HAP-1 (cell line): ENCODE data around the gene MATN1.

Experiments used
- DNase-seq, 2 experiments: peaks; one replicate each; pipeline ENCODE4 v3.0.0-alpha.2; 2016 to 2020; ENCODE audit warnings: low spot score in 2 of 2
- H3K27me3 ChIP-seq: fragments of 250-450 bp; sonication (Bioruptor Pico); 2 replicates; pipeline ENCODE4 v1.5.1; 2020; ENCODE audit warnings: low read depth, mild to moderate bottlenecking, moderate library complexity
- H3K36me3 ChIP-seq: fragments of 250-450 bp; sonication (Bioruptor Pico); replicated peaks from 2 replicates; pipeline ENCODE4 v1.5.1; 2020; ENCODE audit warnings: mild to moderate bottlenecking
- H3K4me1 ChIP-seq: fragments of 250-450 bp; sonication (Bioruptor Pico); 2 replicates; pipeline ENCODE4 v1.5.1; 2020; ENCODE audit warnings: mild to moderate bottlenecking
- H3K4me3 ChIP-seq: fragments of 250-450 bp; sonication (Bioruptor Pico); 2 replicates; pipeline ENCODE4 v1.5.1; 2020; ENCODE audit warnings: mild to moderate bottlenecking, moderate library complexity
- H3K9me3 ChIP-seq: fragments of 250-450 bp; sonication (Bioruptor Pico); 2 replicates; pipeline ENCODE4 v1.5.1; 2020; ENCODE audit warnings: mild to moderate bottlenecking, moderate library complexity
- in situ Hi-C: fragments of 300-500 bp; cut with MboI; formaldehyde crosslinking; loops from 3 replicates; pipeline ENCODE4 v1.14.3; 2020; ENCODE audit warnings: low sequenced_read_pairs, inconsistent platforms, mixed read lengths

Gene MATN1

GRCh38 chr1:30670240-30671060 is 52.9 kb downstream of the MATN1 start:
- Histone ChIP-seq H3K4me1 (no peaks in the 10 kb centered on the region; the same call in 1 of the 2 replicates), H3K36me3 (no peaks in the 10 kb centered on the region), H3K27me3 (no peaks in the 10 kb centered on the region), H3K4me3 (no peak overlapping the region), H3K9me3 (peaks cover 4% of the 10 kb centered on the region; the same call in 1 of the 2 replicates)
- no peak for DNase-seq
- in situ Hi-C loops, result no loop called here

DNA sequence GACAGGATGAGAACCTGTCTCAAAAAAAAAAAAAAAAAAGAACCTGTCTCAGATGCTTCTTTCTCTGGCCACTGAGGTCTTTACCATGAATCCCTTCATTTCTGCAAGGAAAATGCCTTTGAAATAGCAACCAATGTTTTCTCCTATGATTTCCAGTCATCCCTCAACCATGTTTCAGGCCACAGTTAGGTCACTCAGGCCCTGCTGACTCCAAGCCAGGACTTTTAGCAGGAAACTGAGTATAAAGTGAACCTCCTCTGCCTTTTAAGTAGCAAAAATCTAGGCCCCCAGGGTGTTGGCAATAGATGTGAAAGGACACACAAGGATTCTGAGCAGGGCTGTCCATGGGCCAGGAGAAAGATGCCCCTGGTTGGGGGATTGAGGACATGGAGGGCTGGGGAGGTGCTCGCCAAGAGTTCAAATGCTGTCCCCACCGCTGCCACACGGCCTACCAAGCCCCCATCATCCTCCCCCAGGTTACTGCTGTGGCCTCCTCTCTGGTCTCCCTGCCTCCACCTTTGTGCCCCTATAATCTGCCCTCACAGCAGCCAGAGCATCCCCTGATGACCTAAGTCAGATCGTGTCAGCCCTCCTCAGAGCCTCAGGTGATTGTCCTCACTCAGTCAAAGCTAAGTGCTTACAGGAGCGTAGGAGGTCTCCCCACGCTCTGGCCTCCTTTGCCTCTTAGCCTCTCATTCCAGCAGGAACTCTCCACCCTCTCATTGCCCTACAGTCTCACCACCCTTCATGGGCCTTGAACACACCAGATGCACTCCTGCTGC is 54.6 kb downstream of the MATN1 start:
- peaks cover 4% of the 10 kb centered on the region; the same call in 1 of the 2 replicates for H3K9me3 ChIP-seq
- in situ Hi-C loops, result no loop called here
- no peaks in the 10 kb centered on the region for H3K36me3 ChIP-seq
- no peaks in the 10 kb centered on the region for H3K27me3 ChIP-seq
- no peak for DNase-seq
- H3K4me3 ChIP-seq, result no peak overlapping the region
- no peaks in the 10 kb centered on the region; the same call in 1 of the 2 replicates for H3K4me1 ChIP-seq

- no peaks in the 10 kb centered on the region for H3K9me3 ChIP-seq
- no peaks in the 10 kb centered on the region; the same call in 1 of the 2 replicates for H3K4me1 ChIP-seq
- no peaks in the 10 kb centered on the region for H3K36me3 ChIP-seq
- DNase-seq, result peak in 1 of 2 experiments; percentile 18
- H3K4me3 ChIP-seq, result no peak overlapping the region
- no peaks in the 10 kb centered on the region for H3K27me3 ChIP-seq
- in situ Hi-C loops, result no loop called here
These were observed 55.4 kb downstream of the MATN1 start for GRCh38 chr1:30668024-30668423.

GRCh38 chr1:30666756-30667273 is 56.6 kb downstream of the MATN1 start:
- Histone ChIP-seq H3K36me3 (no peaks in the 10 kb centered on the region), H3K4me1 (no peaks in the 10 kb centered on the region; the same call in 1 of the 2 replicates), H3K9me3 (no peaks in the 10 kb centered on the region), H3K27me3 (no peaks in the 10 kb centered on the region), H3K4me3 (no peak overlapping the region)
- in situ Hi-C loops, result no loop called here
- DNase-seq, result peak in 1 of 2 experiments; percentile 6

DNA sequence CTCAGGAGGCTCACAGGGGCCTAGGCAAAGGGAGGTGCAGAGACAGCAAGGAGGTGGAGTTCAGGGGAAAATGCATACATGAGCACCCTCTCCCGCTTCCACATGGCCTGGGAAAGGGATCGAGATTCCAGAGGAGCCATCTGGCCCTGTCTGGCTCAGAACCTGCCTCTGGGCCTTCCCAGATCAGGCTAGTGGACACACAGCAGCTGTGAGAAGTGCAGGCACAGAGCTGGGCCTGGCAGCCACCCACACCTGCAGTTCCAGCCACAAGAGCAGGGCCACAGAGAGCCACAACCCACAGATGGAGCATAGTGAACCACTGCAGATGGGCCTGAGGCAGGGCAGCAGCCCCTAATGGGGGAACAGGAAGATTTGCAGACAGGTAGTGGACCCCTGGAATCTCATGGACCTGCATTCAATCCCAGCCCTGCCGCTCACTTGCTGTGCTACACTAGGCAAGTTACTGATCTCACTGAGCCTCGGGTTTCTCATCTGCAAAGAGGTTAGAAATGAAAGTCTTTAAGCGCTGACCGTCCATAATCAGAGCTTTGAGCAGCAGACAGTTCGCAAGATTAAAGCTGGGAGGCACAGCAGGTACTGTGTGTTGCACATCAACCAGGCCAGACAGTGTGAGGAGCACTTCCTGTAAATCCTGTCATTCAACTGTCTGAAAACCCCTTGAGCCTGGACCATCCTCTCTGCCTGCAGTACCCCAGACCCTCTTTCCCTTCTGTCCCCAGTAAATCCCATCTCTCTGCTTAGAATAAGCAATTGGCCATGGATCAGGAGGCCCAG is 58.0 kb downstream of the MATN1 start:
- Histone ChIP-seq H3K4me1 (no peaks in the 10 kb centered on the region; the same call in 1 of the 2 replicates), H3K4me3 (no peak overlapping the region), H3K36me3 (no peaks in the 10 kb centered on the region), H3K9me3 (no peaks in the 10 kb centered on the region), H3K27me3 (no peaks in the 10 kb centered on the region; the same call in 1 of the 2 replicates)
- in situ Hi-C loops, result no loop called here
- DNase-seq, result no peak

DNA sequence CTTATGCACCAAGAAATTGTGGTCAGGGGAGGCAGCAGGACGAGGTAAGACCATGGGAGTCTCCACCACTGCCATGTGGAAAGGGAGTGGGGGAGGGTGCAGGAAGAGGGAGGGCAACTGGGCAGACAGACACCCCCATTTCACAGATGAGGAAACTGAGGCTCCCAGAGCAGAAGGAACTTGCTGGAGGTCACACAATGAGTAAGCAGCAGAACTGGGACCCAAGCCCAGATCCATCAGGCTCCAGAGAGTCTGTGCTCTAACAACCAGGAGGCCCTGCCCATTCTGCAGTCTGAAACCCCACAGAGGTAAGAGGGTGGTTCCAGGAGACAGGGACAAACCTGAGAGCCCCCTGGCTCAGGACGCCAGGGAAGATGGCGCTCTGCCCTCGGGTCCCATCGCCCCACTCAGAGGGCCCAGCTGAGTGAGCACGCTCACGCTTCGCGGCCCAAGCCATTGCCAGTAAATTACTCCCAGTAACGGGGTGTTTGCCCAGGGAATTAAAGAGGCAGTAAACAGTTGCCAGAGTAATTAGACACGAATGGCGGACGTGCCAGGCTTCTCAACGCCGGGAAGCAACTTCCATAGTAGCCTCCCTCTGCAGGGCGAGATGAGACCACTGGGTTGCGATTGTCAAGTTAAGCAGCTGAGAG is 59.2 kb downstream of the MATN1 start:
- Histone ChIP-seq H3K36me3 (no peaks in the 10 kb centered on the region), H3K4me3 (no peak overlapping the region), H3K4me1 (no peaks in the 10 kb centered on the region; the same call in 1 of the 2 replicates), H3K27me3 (no peaks in the 10 kb centered on the region; the same call in 1 of the 2 replicates), H3K9me3 (no peaks in the 10 kb centered on the region)
- in situ Hi-C loops, result no loop called here
- DNase-seq, result no peak

GRCh38 chr1:30663596-30664091 is 59.7 kb downstream of the MATN1 start:
- H3K9me3 ChIP-seq, result no peaks in the 10 kb centered on the region
- in situ Hi-C loops, result no loop called here
- no peak for DNase-seq
- H3K4me3 ChIP-seq, result no peak overlapping the region
- no peaks in the 10 kb centered on the region for H3K36me3 ChIP-seq
- H3K4me1 ChIP-seq, result no peaks in the 10 kb centered on the region; the same call in 1 of the 2 replicates
- no peaks in the 10 kb centered on the region; the same call in 1 of the 2 replicates for H3K27me3 ChIP-seq

- in situ Hi-C loops, result no loop called here
These were observed 61.0 kb downstream of the MATN1 start for GRCh38 chr1:30662291-30662840.

DNA sequence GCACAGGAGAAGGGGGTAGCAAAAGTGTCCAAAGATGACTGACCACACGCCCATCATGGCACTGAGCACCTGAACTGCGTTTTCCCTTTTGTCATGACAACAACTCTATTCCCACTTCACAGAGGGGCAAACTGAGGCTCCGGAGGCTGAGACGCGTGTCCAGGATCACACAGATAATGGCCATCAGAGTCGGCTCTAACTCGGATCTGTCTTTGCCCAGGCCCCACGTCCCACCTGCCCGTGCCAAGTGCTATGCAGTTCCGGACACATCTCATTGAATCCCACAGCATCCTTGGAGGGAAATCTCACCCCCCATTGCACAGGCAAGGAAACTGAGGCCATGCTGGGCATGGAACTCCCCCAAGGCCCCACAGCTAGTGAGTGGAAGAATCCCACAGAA is 62.1 kb downstream of the MATN1 start:
- H3K4me1 ChIP-seq, result no peaks in the 10 kb centered on the region
- in situ Hi-C loops, result no loop called here
- DNase-seq, result no peak
- no peaks in the 10 kb centered on the region; the same call in 1 of the 2 replicates for H3K27me3 ChIP-seq
- H3K9me3 ChIP-seq, result no peaks in the 10 kb centered on the region
- no peak overlapping the region for H3K4me3 ChIP-seq
- H3K36me3 ChIP-seq, result no peaks in the 10 kb centered on the region

More at GRCh38 chr1:30662291-30662840, 61.0 kb downstream of the MATN1 start:
- Histone ChIP-seq H3K9me3 (no peaks in the 10 kb centered on the region), H3K27me3 (no peaks in the 10 kb centered on the region; the same call in 1 of the 2 replicates), H3K4me3 (no peak overlapping the region), H3K36me3 (no peaks in the 10 kb centered on the region), H3K4me1 (no peaks in the 10 kb centered on the region; the same call in 1 of the 2 replicates)
- no peak for DNase-seq
